DOHH2 (cell line): Measurements from ENCODE around the gene IL1RL2.

Experiments used
- CTCF ChIP-seq: fragments of 200-600 bp; sonication (generic); IDR thresholded peaks from one replicate; pipeline ENCODE4 v1.5.1; 2014; ENCODE audit warnings: antibody characterized with exemption, mild to moderate bottlenecking, low read depth, low read length; ENCODE audit not compliant: poor library complexity, severe bottlenecking
- EZH2phosphoT487 ChIP-seq: fragments of 200-600 bp; sonication (generic); IDR thresholded peaks from 2 replicates; pipeline ENCODE4 v1.6.1; 2017; ENCODE audit warnings: borderline replicate concordance, mild to moderate bottlenecking, antibody characterized with exemption, low read length, moderate library complexity, mixed read lengths

- TF ChIP-seq CTCF (no peak), EZH2phosphoT487 (no peak)
These were observed 49.3 kb downstream of the IL1RL2 start for GRCh38 chr2:102236132-102236531.
